Activated CD4-positive, alpha-beta T cell treated with anti-CD3 and anti-CD28 coated beads for 36 hours (primary cell): ENCODE results near the gene PTX3. TPM values are rescaled to one million over a fixed set of nuclear protein-coding genes. Genes with fewer than 3 reads are reported as not detected.

ENCODE experiments used
- ATAC-seq: fragments of 200-7000 bp; cut with Tn5 transposase; one replicate; pipeline ENCODE4 v1.10.0; 2021; ENCODE audit warnings: mild to moderate bottlenecking, moderate library complexity
- CTCF ChIA-PET: fragments of 350-600 bp; sonication (Branson Sonifier 250); formaldehyde crosslinking; loops from one replicate; lab custom pipeline; 2021; ENCODE audit warnings: antibody characterized with exemption; lab: Charles Lee
- POLR2A ChIA-PET: fragments of 350-600 bp; sonication (Branson Sonifier 250); formaldehyde crosslinking; loops from one replicate; lab custom pipeline; 2021; ENCODE audit warnings: antibody characterized with exemption, inconsistent platforms; lab: Charles Lee
- DNase-seq: peaks from one replicate; pipeline ENCODE4 v3.0.0-alpha.2; 2020
- H3K27ac Mint-ChIP-seq: one replicate; pipeline ENCODE4 v1.8.0; 2021; ENCODE audit warnings: mixed read lengths
- H3K27me3 Mint-ChIP-seq: one replicate; pipeline ENCODE4 v1.8.0; 2021; ENCODE audit warnings: mixed read lengths
- H3K36me3 Mint-ChIP-seq: one replicate; pipeline ENCODE4 v1.8.0; 2021; ENCODE audit warnings: low read depth, mixed read lengths
- H3K4me1 Mint-ChIP-seq: one replicate; pipeline ENCODE4 v1.8.0; 2021; ENCODE audit warnings: mixed read lengths
- H3K4me3 Mint-ChIP-seq: one replicate; pipeline ENCODE4 v1.8.0; 2021; ENCODE audit warnings: mild to moderate bottlenecking, moderate library complexity, mixed read lengths
- H3K9me3 Mint-ChIP-seq: one replicate; pipeline ENCODE4 v1.8.0; 2021; ENCODE audit warnings: low read depth, mixed read lengths
- intact Hi-C, 2 experiments: fragments of 100-400 bp; cut with DNase I in 1 of 2; cut with micrococcal nuclease in 1 of 2; formaldehyde crosslinking; loops; one replicate each; pipeline versions ENCODE4 v1.14.2 to v1.15.1; 2022 to 2024; cut with DNase I, micrococcal nuclease
- total RNA-seq, 2 experiments: library from RNA; stranded (reverse); gene quantifications; one replicate each; pipeline ENCODE4 v1.2.3, GENCODE V29; 2021

Gene PTX3
- total RNA-seq, 2 experiments from 2014 or later, result 0.18 to 0.23 TPM

DNA sequence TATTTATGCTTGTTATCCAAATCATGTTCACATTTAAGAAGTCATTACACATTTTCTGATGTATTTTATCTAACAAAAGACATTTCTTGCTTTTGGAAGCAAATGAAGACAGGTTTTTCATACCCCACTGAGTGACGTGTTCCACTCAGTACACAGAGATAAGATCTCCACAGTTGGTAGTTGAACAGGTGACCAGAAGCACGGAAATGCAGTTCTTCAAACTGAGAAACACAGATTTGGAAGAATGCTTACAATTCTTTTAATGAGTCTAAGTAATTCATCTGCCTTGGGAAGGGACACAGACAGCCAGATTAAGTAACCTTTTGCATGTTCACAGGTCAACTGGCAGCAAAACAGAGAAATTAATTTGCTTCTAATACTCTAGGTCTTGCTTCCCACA lies 23.1 kb downstream of the PTX3 start:
- CTCF ChIA-PET, result no interaction called here
- Mint-ChIP-seq H3K4me1 (no peaks in the 10 kb centered on the region), H3K27ac (no peak overlapping the region), H3K4me3 (no peak overlapping the region), H3K36me3 (no peaks in the 10 kb centered on the region), H3K9me3 (no peaks in the 10 kb centered on the region), H3K27me3 (peaks cover 29% of the 10 kb centered on the region)
- POLR2A ChIA-PET, result no interaction called here
- intact Hi-C loops, result no loop called here
- ATAC-seq (no peak), DNase-seq (no peak)

DNA sequence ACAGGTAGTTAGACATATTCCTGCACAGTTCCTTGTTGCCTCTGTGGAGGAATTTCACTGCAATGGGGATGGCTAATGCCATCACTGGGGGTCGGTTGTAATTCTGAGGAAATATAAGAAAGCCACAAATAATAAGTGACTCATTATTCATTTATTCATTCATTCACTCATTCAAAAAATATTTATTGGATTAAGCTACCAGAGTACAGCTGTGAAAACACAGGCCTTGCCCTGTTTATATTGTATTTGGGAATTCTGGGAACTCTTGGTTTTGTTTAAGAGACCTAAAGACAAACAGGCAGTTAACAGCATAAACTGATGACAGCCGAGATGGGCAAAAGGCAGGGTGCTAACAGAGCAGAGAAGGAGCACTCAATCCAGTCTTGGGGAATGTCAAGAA lies 23.6 kb downstream of the PTX3 start:
- Mint-ChIP-seq H3K27ac (no peak overlapping the region), H3K27me3 (peaks cover 29% of the 10 kb centered on the region), H3K4me3 (no peak overlapping the region), H3K9me3 (no peaks in the 10 kb centered on the region), H3K36me3 (no peaks in the 10 kb centered on the region), H3K4me1 (no peaks in the 10 kb centered on the region)
- no peak for ATAC-seq
- CTCF ChIA-PET, result no interaction called here
- intact Hi-C loops, result no loop called here
- DNase-seq, result no peak
- POLR2A ChIA-PET, result no interaction called here

GRCh38 chr3:157463816-157464215 lies 27.2 kb downstream of the PTX3 start:
- CTCF ChIA-PET, result no interaction called here
- H3K4me3 Mint-ChIP-seq, result no peak overlapping the region

GRCh38 chr3:157464321-157464720 lies 27.7 kb downstream of the PTX3 start:
- Mint-ChIP-seq H3K27ac (no peak overlapping the region), H3K36me3 (no peaks in the 10 kb centered on the region), H3K4me3 (no peak overlapping the region), H3K4me1 (no peaks in the 10 kb centered on the region), H3K9me3 (no peaks in the 10 kb centered on the region), H3K27me3 (peaks cover 15% of the 10 kb centered on the region)
- ChIA-PET POLR2A (no interaction called here), CTCF (interaction anchor here (1.2 kb wide), 1 partner anchor 11 kb away, joined by 4 read pairs; no protein-coding TSS in a partner anchor)
- ATAC-seq, result no peak
- DNase-seq, result no peak
- intact Hi-C loops, result no loop called here

More at GRCh38 chr3:157463816-157464215, 27.2 kb downstream of the PTX3 start:
- no peaks in the 10 kb centered on the region for H3K4me1 Mint-ChIP-seq
- H3K36me3 Mint-ChIP-seq, result no peaks in the 10 kb centered on the region
- DNase-seq (no peak), ATAC-seq (no peak)
- intact Hi-C loops, result no loop called here
- H3K27ac Mint-ChIP-seq, result no peak overlapping the region
- H3K27me3 Mint-ChIP-seq, result peaks cover 17% of the 10 kb centered on the region
- POLR2A ChIA-PET, result no interaction called here
- H3K9me3 Mint-ChIP-seq, result no peaks in the 10 kb centered on the region

DNA sequence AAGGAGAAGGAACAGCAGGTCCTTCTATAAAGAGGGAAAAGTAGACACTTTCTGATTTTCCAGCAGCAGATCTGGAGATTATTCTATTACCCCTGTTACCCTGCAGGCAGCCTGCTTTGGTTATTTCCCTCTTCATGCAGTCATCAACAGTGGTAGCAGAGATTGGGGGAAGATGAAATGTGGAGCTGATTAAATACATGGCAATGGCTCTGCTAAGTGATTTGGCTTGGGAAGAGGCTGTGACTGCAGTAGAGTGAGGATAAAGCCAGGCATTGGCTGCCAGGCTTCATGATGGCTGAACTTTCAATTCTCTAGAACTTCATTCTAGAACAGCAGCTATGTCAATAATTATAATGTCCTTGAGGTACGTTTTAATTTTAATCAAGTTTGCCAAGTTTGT lies 29.1 kb downstream of the PTX3 start:
- Mint-ChIP-seq H3K4me1 (no peaks in the 10 kb centered on the region), H3K4me3 (no peak overlapping the region), H3K9me3 (no peaks in the 10 kb centered on the region), H3K27ac (no peak overlapping the region), H3K27me3 (peaks cover 6% of the 10 kb centered on the region), H3K36me3 (no peaks in the 10 kb centered on the region)
- ATAC-seq (no peak), DNase-seq (no peak)
- intact Hi-C loops, result no loop called here
- POLR2A ChIA-PET, result no interaction called here
- CTCF ChIA-PET, result interaction anchor here (1.2 kb wide), 1 partner anchor 13 kb away, joined by 4 read pairs; no protein-coding TSS in a partner anchor

DNA sequence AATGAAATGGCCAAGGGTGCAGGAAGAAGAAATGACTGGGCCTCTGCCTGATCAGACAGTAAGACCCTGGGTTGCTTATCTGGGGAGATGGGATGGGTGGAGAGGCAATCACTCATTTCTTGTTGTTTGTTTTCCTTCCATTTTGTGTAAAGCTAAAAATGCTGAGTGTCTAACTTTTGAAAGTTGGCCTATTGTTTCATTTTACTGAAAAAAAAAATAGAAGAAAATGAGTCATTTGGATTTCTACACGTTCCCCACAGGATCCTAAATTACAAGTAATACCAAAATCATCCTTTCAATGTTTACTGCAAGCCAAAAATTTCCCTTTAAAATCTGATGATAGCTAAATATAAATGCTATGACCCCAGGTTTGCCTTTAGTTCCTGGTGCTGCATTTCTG lies 30.6 kb downstream of the PTX3 start:
- ChIA-PET CTCF (no interaction called here), POLR2A (no interaction called here)
- no peaks in the 10 kb centered on the region for H3K9me3 Mint-ChIP-seq
- ATAC-seq, result no peak
- no peak overlapping the region for H3K4me3 Mint-ChIP-seq
- no peak for DNase-seq
- H3K27me3 Mint-ChIP-seq, result no peaks in the 10 kb centered on the region
- no peak overlapping the region for H3K27ac Mint-ChIP-seq
- intact Hi-C loops, result no loop called here
- no peaks in the 10 kb centered on the region for H3K4me1 Mint-ChIP-seq
- no peaks in the 10 kb centered on the region for H3K36me3 Mint-ChIP-seq

GRCh38 chr3:157469561-157470294 lies 33.1 kb downstream of the PTX3 start:
- DNase-seq (no peak), ATAC-seq (no peak)
- intact Hi-C loops, result no loop called here
- H3K9me3 Mint-ChIP-seq, result no peaks in the 10 kb centered on the region
- ChIA-PET CTCF (no interaction called here), POLR2A (no interaction called here)
- H3K4me1 Mint-ChIP-seq, result no peaks in the 10 kb centered on the region
- no peak overlapping the region for H3K4me3 Mint-ChIP-seq
- H3K36me3 Mint-ChIP-seq, result no peaks in the 10 kb centered on the region
- no peak overlapping the region for H3K27ac Mint-ChIP-seq
- H3K27me3 Mint-ChIP-seq, result no peaks in the 10 kb centered on the region

DNA sequence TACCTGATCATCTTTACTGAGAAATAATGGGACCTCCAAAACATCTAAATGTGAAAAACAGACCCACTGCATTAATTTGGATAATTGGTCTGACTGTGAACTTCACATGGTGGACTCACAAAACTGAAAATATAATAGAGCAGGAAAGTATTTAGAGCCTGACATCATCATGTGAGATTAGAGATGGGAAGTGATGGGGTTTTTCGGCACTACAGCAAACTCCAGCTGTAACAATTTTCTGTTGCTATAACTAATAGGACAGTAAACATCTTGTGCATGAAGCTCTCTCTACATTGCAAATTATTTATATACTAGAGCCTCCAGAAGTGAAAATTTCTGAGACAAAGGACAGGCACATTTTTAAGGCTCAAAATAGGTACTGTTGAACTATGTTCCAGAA lies 34.4 kb downstream of the PTX3 start:
- no peak for ATAC-seq
- ChIA-PET CTCF (no interaction called here), POLR2A (no interaction called here)
- Mint-ChIP-seq H3K4me1 (no peaks in the 10 kb centered on the region), H3K4me3 (no peak overlapping the region), H3K27ac (no peak overlapping the region), H3K27me3 (peaks cover under 1% of the 10 kb centered on the region), H3K9me3 (no peaks in the 10 kb centered on the region), H3K36me3 (no peaks in the 10 kb centered on the region)
- intact Hi-C loops, result no loop called here
- DNase-seq, result no peak

GRCh38 chr3:157472648-157473047 lies 36.0 kb downstream of the PTX3 start:
- H3K4me1 Mint-ChIP-seq, result no peaks in the 10 kb centered on the region
- no peak overlapping the region for H3K4me3 Mint-ChIP-seq
- no peaks in the 10 kb centered on the region for H3K36me3 Mint-ChIP-seq
- CTCF ChIA-PET, result interaction anchor here (1.4 kb wide), 1 partner anchor 25 kb away, joined by 3 read pairs; no protein-coding TSS in a partner anchor
- no peak overlapping the region for H3K27ac Mint-ChIP-seq
- ATAC-seq, result no peak
- POLR2A ChIA-PET, result no interaction called here
- H3K9me3 Mint-ChIP-seq, result no peaks in the 10 kb centered on the region
- DNase-seq, result no peak
- intact Hi-C loops, result no loop called here
- H3K27me3 Mint-ChIP-seq, result peaks cover 2% of the 10 kb centered on the region

GRCh38 chr3:157475921-157476414 lies 39.3 kb downstream of the PTX3 start:
- DNase-seq (no peak), ATAC-seq (no peak)
- H3K27ac Mint-ChIP-seq, result no peak overlapping the region
- no peak overlapping the region for H3K4me3 Mint-ChIP-seq
- no peaks in the 10 kb centered on the region for H3K4me1 Mint-ChIP-seq
- H3K36me3 Mint-ChIP-seq, result no peaks in the 10 kb centered on the region
- H3K27me3 Mint-ChIP-seq, result peaks cover 4% of the 10 kb centered on the region
- no peaks in the 10 kb centered on the region for H3K9me3 Mint-ChIP-seq
- CTCF ChIA-PET, result no interaction called here
- POLR2A ChIA-PET, result no interaction called here
- intact Hi-C loops, result no loop called here

DNA sequence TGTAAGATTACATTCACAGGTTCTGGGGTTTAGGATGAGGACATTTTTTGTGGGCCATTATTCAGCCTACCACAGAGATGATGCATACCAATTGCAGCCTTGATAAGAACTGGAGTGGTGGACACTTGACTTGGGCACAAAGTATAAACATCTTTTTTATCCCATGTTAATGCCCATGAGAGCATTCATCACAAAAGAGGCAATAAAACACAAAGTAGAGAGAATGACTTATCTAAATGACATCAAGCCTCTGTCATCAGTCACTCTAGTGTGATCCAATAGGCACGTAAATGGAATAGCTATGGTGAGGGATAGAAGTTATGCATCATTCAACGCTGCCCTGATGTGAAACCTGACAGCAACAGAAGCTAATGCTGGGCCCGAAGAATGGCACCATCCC lies 40.8 kb downstream of the PTX3 start:
- ATAC-seq, result no peak
- no peak overlapping the region for H3K4me3 Mint-ChIP-seq
- H3K36me3 Mint-ChIP-seq, result no peaks in the 10 kb centered on the region
- no peaks in the 10 kb centered on the region for H3K9me3 Mint-ChIP-seq
- POLR2A ChIA-PET, result no interaction called here
- no peak for DNase-seq
- H3K4me1 Mint-ChIP-seq, result no peaks in the 10 kb centered on the region
- no peak overlapping the region for H3K27ac Mint-ChIP-seq
- intact Hi-C loops, result no loop called here
- H3K27me3 Mint-ChIP-seq, result peaks cover 7% of the 10 kb centered on the region
- CTCF ChIA-PET, result no interaction called here

GRCh38 chr3:157479464-157480243 lies 43.0 kb downstream of the PTX3 start:
- H3K27ac Mint-ChIP-seq, result no peak overlapping the region
- ATAC-seq, result no peak
- CTCF ChIA-PET, result interaction anchor here (1.2 kb wide), 1 partner anchor 13 kb away, joined by 3 read pairs; no protein-coding TSS in a partner anchor

More at GRCh38 chr3:157479464-157480243, 43.0 kb downstream of the PTX3 start:
- Mint-ChIP-seq H3K9me3 (no peaks in the 10 kb centered on the region), H3K4me1 (no peaks in the 10 kb centered on the region), H3K36me3 (no peaks in the 10 kb centered on the region), H3K27me3 (peaks cover 10% of the 10 kb centered on the region), H3K4me3 (no peak overlapping the region)
- DNase-seq, result no peak
- intact Hi-C loops, result no loop called here
- POLR2A ChIA-PET, result no interaction called here
